ENCODE measurements around the gene C1orf167.

C1orf167 gene

GRCh38 chr1:11828511-11828910 is 66.5 kb downstream of the C1orf167 start:
- in situ Hi-C loops (cut with MboI; ENCODE audit: low sequenced_read_pairs) = loop anchor here (25.0 kb wide), 1 partner anchor 159 kb away; the partner anchor contains the start of gene MFN2

- in situ Hi-C loops (cut with MboI; ENCODE audit: low sequenced_read_pairs) = loop anchor here (25.0 kb wide), 1 partner anchor 155 kb away; the partner anchor contains the start of gene MFN2
Observed at GRCh38 chr1:11831945-11832725, 70.1 kb downstream of the C1orf167 start.

DNA sequence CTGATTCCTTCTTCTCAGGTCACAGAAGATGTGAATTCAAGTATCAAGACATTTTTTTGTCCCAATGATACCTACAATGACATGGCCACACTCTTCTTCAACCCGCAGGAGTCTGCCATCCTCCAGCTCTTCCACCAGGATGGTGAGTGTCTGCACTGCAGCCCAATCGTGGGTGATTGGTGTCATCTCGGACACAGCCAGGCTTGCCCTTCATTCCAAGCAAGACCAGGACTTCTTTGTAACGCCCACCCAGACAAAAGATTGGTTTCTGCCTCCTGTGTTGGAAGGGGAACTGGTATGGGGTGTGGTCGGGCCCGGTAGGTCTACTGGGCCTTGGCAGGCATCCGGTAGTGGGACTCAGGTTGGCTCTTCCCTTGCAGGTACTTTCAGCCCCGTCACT is 71.5 kb downstream of the C1orf167 start:
- in situ Hi-C loops (cut with MboI; ENCODE audit: low sequenced_read_pairs) = loop anchor here (25.0 kb wide), 1 partner anchor 154 kb away; the partner anchor contains the start of gene MFN2

DNA sequence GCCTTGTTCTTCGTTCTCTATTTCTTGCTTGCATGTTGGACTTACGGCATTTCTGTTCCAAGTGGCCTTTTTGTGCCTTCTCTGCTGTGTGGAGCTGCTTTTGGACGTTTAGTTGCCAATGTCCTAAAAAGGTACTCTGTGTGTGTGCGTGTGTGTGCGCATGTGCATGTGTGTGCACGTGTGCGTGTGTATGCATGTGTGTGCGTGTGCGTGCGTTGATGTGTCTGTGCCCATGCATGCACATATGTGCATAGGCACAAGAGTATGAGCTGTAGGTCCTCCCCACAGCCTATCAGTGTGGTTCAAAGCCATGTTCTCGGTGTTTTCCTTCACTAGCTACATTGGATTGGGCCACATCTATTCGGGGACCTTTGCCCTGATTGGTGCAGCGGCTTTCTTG is 71.9 kb downstream of the C1orf167 start:
- in situ Hi-C loops (cut with MboI; ENCODE audit: low sequenced_read_pairs) = loop anchor here (25.0 kb wide), 1 partner anchor 153 kb away; the partner anchor contains the start of gene MFN2

DNA sequence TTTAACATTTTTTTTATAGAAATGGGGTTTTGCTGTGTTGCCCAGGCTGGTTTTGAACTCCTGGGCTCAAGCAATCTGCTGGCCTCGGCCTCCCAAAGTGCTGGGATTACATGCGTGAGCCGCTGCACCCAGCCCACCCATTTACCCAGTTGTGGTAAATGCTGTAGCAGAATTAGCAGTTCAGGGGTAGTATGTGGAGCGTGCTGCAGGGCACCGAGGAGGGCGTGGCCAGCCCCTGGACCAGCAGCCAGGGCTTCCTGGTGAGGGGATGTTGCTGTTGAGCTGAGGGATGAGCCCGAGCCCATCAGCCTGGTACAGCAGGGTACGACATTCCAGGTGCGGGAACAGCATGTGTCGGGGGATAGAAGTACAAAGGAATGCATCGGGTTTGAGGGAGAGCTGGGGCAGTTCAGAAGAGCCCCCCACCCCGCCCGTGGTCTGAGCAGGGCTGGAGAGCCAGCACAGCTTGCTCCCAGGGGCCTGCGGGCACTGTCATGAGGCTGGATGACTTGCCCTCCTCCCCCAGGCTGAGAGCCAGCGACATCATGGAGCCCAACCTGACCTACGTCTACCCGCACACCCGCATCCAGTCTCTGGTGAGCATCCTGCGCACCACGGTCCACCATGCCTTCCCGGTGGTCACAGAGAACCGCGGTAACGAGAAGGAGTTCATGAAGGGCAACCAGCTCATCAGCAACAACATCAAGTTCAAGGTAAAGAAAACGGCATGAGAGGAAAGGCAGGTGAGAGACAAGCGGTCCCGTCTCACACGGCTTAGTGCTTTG is 73.6 kb downstream of the C1orf167 start:
- in situ Hi-C loops (cut with MboI; ENCODE audit: low sequenced_read_pairs) = loop anchor here (5.0 to 25.0 kb wide), 2 partner anchors 67 to 152 kb away; partner anchors contain the start of gene MFN2

- in situ Hi-C loops (cut with MboI; ENCODE audit: low sequenced_read_pairs) = loop anchor here (5.0 to 25.0 kb wide), 2 partner anchors 65 to 150 kb away; partner anchors contain the start of gene MFN2
Observed at GRCh38 chr1:11836955-11837766, 75.2 kb downstream of the C1orf167 start.

DNA sequence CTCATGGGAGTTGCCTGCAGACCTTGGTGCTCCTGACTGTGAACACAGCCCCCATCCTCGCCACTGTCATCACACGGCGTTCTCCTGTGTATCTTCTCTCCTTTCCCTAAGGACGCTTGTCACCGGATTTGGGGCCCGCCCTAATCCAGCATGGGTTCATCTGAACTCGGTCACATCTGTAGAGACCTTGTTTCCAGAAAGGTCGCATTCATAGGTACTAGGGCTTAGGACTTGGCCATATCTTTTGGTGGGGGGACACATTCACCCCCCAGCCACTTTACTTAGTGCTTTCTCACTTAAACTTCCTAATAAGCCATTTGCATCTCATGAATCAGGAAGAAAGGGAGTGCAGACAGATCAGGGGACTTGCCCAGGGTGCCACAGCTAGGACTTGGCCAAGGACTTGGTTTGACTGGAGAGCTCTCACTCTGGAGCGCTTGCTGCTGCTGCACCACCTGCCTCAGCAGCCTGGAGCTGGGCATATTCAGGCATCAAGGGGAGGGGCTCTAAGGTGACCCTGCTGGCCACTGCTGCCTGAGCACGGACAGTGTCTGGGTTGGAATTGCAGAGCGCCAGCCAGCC is 75.9 kb downstream of the C1orf167 start:
- in situ Hi-C loops (cut with MboI; ENCODE audit: low sequenced_read_pairs) = loop anchor here (5.0 to 25.0 kb wide), 2 partner anchors 64 to 149 kb away; partner anchors contain the start of gene MFN2

- in situ Hi-C loops (cut with MboI; ENCODE audit: low sequenced_read_pairs) = loop anchor here (5.0 to 25.0 kb wide), 2 partner anchors 64 to 149 kb away; partner anchors contain the start of gene MFN2
Observed at GRCh38 chr1:11838349-11839272, 76.6 kb downstream of the C1orf167 start.

Measured in HL-60/S4 treated with phorbol 12-myristate 13-acetate at 8.2 ng/mL for 4 days and 3 days (cell line).